NCI-H1694 (cell line): ENCODE data around the gene JAKMIP3.
"Not testable (repeated sequence)": the region's sequence is repeated elsewhere in the genome, so short reads cannot be mapped to it uniquely, and the experiment has no call there.

ENCODE experiments used
- DNase-seq: peaks from one replicate; lab custom pipeline; 2025; lab: John Stamatoyannopoulos, UW

JAKMIP3 gene

DNA sequence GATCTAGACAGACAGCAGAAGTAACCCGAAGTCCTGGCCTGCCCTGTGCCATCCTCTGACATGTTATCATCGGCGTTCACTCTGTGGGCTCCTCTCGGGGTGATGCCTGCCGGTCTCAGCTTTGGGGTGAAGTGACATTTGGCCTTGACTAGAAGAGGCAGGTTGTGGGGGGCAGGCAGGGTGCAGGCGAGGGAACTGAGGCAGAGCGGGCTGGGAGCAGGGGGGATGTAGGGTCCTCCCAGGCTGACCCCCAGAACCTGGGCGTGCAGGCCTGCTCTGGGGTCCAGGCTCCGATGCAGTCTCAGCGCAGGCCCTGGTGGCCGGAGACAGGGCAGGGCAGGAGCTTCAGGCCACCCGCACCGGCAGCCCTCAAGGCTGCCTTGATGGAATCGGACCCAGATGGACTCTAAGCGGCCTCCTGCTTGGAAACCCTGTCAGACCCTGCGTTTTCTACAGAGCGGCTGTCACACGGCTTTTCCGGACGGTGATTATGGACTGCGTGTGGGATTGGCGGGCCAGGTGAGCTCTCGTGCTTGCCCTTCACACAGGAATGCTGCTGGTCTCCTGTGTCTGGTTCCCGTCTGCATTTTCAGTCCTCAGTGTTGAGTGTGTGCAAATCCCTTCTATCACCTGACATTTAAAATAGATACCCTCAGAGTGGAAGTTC, 842 bp upstream of the JAKMIP3 start:
- no peak for DNase-seq

DNA sequence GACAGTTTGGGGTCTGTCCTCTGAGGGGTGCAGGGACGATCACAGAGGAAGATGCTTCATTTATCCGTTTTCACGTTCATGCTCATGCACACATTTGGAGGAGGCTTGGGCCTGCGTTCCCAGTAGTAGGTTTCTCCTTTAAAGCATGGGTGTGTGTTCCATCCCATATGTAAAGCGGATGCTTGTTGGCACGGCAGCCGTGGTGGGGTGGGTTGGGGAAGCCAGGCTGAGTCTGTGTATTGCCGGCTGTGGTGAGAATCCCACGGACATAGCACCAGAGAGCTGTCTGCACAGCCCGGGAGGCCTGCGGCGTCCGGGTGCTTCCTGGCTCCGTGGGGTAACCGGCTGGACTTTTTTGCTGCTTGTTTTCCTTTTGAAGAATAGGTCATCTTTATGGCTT, 440 bp downstream of the JAKMIP3 start:
- no peak for DNase-seq

- no peak for DNase-seq
Observed at GRCh38 chr10:132066812-132067211, 1.1 kb downstream of the JAKMIP3 start.

DNA sequence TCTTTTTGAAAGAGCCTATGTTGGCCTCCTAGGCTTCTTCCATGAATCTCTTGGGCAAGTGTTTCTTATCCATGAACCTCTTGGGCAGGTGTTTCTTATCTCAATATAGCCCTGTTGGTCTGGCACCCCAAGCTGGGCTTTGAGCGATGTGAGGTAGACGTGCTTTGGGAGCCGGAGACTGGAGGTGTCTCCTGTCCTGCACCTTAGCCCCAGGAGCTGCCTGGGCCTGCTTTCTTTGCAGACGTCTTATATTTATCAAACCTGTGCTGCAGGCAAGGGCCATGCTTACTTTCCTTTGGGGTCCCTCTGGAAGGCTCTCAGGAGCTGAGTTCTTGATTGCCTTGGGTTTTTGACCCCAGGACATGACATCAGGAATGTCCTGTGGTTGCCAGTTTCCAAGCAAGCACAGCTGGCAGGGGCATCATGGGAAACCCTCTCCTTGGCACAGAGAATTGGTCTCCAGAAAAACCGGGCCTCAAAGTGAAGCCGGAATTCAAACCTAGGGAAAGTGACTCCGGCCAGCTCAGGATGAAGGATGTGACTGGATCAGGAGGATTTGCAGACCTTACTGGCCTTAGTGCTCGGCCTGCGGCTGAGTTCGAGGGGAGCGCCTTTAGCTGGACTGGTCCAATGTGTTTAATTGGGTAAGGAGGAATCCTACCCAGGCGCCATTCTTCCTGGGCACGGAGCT, 2.8 kb downstream of the JAKMIP3 start:
- DNase-seq: no peak

DNA sequence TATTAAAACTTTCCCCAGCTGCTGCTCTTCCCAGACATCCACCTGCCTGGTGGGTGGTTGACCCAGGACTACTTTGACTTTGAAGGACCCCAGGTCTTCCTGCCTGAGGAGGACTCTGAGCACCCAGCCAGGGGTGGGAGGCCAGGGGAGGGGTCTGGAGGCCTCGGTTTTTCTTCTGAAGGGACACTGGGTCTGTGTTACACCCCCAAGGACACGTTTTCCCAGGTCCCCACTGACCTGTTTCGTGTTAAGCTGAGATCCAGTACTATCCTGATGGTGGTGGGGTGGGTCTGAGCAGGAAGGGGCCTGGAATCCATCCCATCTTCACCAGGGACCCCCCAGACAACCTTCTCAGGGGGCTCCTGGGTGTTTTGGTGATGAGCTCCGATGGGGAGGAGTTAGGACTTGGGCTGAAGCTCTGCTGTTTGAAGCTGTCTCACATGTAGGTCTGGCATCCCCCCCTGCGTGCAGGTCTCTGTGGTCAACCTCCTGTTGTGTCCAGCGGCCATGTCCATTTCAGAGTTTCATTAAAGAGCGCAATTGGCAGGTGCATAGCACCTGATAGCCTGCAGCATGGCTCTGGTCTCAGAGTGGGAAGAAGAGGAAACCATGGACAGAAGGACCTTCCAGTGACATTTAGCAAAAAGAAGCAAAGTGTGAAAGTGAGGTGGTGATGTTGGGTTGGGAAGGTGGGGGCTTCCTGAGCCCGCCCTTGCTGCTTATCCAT, 3.5 kb downstream of the JAKMIP3 start:
- no peak for DNase-seq

DNA sequence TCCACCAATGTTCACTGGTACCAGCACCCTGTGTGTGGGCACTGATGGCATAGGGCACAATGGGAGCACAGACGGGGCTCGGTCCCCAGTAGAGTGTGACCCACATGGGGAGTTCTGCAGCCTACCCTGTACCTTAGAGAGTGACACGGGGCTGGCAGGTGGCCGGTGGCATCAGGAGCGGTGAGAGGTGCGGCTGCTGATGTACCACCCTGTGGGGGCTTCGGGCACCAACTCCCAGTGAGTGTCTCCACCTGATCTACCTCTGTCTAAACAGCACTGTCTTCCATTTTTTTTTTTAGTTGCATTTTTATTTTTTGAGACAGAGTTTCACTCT, 4.1 kb downstream of the JAKMIP3 start:
- no peak for DNase-seq

- no peak for DNase-seq
Observed at GRCh38 chr10:132070724-132071123, 5.0 kb downstream of the JAKMIP3 start.

GRCh38 chr10:132071667-132072066, 5.9 kb downstream of the JAKMIP3 start:
- no peak for DNase-seq

DNA sequence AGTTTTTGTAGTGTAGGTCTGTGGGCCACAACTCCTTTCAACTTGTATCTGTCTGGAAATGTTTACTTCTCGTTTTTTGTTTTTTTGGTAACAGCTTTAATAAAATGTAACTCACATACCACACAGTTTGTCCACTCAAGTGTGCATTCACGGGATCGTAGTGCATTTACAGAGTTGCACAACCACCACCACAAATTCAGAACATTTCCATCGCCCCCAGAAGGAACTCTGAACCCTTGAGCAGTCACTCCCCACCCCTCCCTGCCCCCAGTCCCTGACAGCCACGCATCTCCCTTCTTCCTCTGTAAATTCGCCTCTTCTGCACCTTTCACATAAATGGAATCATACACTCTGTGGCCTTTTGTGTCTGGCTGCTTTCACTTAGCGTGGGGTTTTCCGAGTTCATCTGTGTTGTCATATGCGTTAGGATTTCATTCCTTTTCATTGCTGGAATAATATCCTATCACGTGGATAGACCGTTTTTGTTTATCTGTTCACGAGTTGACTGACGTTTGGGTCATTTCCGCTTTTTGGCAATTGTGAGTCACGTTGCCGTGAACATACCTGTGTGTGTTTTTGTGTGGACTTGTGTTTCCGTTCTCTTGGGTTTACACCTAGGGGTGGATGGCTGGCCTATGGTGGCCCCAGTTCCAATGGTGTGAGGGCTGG, 10.3 kb downstream of the JAKMIP3 start:
- no peak for DNase-seq

DNA sequence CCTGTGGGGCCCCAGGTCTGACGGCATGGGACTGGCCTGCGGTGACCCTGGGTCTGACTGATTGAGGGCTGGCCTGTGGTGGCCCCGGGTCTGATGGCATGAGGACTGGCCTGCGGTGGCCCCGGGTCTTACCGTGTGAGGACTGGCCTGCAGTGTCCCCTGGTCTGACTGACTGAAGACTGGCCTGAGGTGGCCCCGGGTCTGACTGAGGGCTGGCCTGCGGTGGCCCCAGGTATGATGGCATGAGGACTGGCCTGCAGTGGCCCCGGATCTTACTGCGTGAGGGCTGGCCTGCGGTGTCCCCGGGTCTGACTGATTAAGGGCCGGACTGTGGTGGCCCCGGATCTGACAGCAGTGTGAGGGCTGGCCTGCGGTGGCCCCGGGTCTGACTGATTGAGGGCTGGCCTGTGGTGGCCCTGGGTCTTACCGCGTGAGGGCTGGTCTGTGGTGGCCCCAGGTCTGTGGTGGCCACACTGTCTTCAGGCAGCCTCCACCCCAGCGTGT, 10.9 kb downstream of the JAKMIP3 start:
- no peak for DNase-seq

- DNase-seq: no peak
Observed at GRCh38 chr10:132077091-132077490, 11.3 kb downstream of the JAKMIP3 start.

DNA sequence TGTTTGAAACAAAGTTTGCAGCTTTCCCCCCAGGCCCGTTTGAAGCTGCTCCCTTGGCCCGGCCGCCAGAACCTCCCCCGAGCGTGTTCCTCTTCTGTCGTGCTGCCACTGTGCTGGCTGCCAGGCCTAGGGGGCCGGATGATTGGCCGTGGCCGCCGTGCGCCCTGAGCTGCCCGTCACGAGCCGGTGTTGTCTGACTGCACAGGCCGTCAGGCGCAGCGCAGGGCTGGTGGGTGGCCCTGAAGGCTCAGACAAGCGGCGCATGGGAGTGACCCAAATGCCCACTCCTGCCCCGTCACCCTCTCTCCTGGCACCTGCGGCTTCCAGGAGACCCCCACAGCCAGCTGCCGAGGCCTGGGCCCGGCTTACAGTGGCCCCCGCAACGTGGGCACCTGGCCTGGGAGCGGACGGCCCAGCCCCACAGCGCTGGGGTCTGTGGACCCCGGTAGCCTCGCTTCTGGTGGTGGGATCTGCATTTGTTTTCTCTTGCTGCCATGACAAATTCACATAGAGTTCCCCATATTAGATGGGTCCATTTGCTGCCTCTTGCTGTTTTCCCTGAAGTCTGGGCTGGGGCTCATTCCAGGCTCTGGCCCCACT, 13.1 kb downstream of the JAKMIP3 start:
- DNase-seq: no peak

DNA sequence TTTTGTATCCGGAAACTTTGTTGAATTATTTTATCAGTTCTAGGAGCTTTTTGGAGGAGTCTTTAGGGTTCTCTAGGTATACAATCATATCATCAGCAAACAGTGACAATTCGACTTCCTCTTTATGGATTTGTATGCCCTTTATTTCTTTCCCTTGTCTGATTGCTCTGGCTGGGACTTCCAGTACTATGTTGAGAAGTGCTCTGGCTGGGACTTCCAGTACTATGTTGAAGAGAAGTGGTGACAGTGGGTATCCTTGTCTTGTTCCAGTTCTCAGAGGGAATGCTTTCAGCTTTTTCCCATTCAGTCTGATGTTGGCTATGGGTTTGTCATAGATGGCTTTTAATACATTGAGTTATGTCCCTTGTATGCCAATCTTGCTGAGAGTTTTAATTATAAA, 18.6 kb downstream of the JAKMIP3 start:
- not testable (repeated sequence) for DNase-seq

DNA sequence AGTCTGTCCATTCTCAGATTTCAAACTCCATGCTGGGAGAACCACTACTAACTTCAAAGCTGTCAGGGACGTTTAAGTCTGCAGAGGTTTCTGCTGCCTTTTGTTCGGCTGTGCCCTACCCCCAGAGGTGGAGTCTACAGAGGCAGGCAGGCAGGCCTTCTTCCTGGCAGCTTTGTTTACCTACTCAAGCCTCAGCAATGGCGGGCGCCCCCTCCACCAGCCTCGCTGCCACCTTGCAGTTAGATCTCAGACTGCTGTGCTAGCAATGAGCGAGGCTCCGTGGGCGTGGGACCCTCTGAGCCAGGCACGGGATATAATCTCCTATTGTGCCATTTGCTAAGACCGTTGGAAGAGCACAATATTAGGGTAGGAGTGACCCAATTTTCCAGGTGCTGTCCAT, 27.5 kb downstream of the JAKMIP3 start:
- not testable (repeated sequence) for DNase-seq

DNA sequence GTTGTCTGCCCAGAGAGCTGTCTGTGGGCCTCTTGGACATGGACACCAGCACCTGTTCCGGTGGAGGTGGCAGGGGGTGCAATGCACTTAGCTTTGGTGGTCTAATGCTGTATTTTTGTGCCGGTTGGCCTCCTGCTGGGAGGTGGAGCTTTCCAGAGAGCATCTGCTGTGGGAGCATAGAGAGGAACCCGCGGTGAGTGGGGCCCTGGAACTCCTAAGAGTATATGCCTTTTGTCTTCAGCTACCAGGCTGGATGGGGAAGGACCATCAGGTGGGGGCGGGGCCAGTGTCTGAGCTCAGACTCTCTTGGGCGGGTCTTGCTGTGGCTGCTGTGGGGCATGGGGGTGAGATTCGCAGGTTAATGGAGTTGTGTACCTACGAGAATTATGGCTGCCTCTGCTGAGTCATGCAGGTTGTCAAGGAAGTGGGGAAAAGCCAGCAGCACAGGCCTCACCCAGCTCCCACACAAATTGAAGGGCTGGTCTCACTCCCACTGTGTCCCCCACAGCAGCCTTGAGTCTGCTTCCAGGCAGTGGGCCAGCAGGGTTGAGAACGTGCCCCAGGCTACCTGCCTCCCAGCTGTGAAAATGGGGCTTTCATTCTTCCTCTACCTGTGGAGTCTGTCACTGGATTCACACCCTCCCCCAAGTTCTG, 29.0 kb downstream of the JAKMIP3 start:
- DNase-seq: no peak

DNA sequence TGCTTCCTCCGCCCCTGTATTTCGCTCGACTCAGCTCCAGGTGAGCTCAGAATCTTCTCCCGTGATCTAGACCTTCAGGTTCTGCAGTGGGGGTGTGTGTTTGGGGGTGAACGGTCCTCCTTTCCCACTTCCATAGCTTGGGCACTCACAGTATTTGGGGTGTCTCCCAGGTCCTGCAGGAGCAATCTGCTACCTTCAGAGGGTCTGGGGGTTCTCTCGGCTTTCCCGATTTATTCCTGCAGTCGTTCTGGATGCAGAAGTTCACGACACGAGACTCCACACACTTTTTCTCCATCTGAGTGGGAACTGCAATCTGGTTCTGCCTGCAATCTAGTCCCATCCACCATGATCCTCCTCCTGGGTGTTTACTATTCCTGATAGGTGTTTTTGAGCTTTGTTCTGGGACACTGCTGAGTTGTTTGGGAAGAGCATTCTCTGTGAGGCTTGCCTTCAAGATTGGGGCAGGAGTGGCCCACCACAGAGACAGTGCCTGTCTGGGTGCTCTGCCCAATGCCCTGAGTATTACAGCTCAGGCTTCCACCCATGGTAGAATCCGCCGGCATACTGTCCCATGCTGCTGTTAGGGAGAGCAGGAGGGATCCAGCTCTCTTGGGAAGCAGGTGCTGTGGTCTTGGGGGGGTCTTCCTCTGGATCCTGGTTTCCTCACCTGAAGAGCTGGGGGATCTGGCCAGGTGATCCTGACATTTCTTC, 29.8 kb downstream of the JAKMIP3 start:
- DNase-seq: no peak

GRCh38 chr10:132096223-132096622, 30.5 kb downstream of the JAKMIP3 start:
- DNase-seq: no peak

DNA sequence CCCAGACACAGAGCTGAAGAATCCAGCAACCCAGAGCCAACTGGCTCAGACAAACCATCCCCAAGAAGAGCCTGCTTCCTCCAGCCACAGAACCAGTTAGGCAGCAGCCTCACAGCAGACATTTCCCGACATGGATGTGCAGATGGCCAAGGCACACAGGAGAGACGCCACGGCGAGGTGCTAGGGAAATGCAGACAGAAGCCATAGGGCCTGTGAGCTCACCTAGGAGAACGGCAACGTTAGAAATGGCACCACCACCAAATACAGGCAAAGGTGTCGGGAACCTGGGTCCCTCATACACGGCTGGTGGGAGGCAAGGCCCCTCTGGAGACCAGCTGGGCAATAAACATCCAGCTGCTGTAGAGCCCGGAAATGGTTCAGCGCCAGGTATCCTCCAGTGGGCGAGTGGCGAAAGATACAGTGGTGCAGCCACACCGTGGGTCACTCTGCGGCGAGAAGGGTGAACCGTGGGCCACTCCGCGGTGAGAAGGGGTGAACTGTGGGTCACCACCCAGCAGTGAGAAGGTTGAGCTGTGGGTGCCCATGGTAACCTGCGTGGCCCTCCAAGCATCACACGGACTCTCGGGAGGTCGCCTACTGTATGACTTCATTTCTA, 31.2 kb downstream of the JAKMIP3 start:
- DNase-seq: no peak

DNA sequence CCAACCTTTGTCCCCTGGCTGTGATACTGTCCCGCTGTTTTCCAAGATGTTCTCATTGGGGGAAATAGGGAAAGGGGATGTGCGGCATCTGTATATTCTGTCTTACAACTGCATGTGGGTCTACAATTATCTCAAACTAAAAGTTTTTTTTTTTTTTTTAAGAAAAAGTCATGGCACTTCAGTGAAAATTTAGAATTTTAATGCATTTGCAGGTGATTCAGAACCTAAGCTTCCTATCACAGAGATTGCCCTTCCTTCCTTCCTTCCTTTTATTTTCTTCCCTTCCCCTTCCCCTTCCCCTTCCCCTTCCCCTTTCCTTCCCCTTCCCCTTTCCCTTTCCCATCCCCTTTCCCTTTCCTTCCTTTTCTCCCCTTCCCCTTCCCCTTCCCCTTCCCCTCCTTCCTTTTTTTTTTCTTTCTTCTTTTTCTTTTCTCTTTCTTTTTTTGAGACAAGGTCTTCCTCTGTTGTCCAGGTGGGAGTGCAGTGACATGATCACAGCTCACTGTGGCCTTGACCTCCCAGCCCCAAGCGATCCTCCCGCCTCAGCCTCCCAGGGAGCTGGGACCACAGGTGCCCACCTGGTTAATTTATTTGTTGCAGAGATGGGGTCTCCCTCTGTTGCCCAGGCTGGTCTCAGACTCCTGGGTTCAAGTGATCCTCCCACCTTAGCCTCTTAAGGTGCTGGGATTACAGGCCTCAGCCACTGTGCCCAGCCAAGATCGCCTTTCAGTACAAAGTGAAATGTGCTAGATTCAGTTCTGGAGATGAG, 32.0 kb downstream of the JAKMIP3 start:
- DNase-seq: no peak
